ENCODE data around the gene EYS. TPM values are rescaled to one million over a fixed set of nuclear protein-coding genes. Genes with fewer than 3 reads are reported as not detected.

EYS gene
- total RNA-seq, 1 experiment from 2014 or later = not detected

DNA sequence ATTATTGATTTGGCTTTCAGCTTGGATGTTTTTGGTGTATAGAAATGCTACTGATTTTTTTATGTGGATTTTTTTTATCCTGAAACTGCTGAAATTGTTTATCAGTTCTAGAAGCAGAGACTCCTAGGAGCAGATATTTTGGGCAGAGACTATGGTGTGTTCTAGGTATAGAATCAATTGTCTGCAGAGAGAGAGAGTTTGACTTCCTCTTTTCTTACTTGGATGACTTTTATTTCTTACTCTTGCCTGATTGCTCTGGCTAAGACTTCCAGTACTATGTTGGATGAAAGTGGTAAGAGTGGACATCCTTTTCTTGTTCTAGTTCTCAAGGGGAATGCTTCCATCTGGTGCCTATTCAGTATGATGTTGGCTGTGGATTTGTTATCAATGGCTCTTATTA is 1700.8 kb downstream of the EYS start:
- no peak overlapping the region for H3K4ac ChIP-seq (ENCODE audit: low read depth, low read length)
- Mint-ChIP-seq H3K27me3 (ENCODE audit: low read depth) (no peaks in the 10 kb centered on the region), H3K9me3 (peaks cover 3 to 9% of the 10 kb centered on the region in 2 experiments; a peak in 3 of 5 replicates), H3K4me1 (no peaks in the 10 kb centered on the region), H3K36me3 (ENCODE audit: insufficient read depth in 1 of 3, low read depth in 3 of 3) (peaks cover 0 to 8% (median 2%) of the 10 kb centered on the region in 3 experiments; a peak in 3 of 7 replicates), H3K4me3 (no peak overlapping the region), H3K27ac (no peak overlapping the region)
- no peaks in the 10 kb centered on the region for H3K9me3 ChIP-seq (ENCODE audit: control insufficient read depth, low read depth, low read length)
- no peaks in the 10 kb centered on the region for H3K4me1 ChIP-seq (ENCODE audit: insufficient read depth, low read length)
- H3K23ac ChIP-seq (ENCODE audit: insufficient read length, low read depth, low read length) = no peak overlapping the region
- no peak overlapping the region for H2BK5ac ChIP-seq (ENCODE audit: insufficient read length, low read length)
- H2BK20ac ChIP-seq (ENCODE audit: low read depth, low read length, poor library complexity, severe bottlenecking) = no peak overlapping the region
- H2AFZ ChIP-seq (ENCODE audit: low read length) = no peak overlapping the region
- H3K79me1 ChIP-seq (ENCODE audit: insufficient read depth, low read depth, low read length, poor library complexity, severe bottlenecking) = no peaks in the 10 kb centered on the region
- no peaks in the 10 kb centered on the region for H3K23me2 ChIP-seq (ENCODE audit: insufficient read length, low read depth, low read length, poor library complexity, severe bottlenecking)
- no peaks in the 10 kb centered on the region for H3K27me3 ChIP-seq (ENCODE audit: insufficient read depth, low read length)
- H3K56ac ChIP-seq (ENCODE audit: insufficient read length, low read depth, low read length) = no peak overlapping the region
- TF ChIP-seq, protein P1, sequence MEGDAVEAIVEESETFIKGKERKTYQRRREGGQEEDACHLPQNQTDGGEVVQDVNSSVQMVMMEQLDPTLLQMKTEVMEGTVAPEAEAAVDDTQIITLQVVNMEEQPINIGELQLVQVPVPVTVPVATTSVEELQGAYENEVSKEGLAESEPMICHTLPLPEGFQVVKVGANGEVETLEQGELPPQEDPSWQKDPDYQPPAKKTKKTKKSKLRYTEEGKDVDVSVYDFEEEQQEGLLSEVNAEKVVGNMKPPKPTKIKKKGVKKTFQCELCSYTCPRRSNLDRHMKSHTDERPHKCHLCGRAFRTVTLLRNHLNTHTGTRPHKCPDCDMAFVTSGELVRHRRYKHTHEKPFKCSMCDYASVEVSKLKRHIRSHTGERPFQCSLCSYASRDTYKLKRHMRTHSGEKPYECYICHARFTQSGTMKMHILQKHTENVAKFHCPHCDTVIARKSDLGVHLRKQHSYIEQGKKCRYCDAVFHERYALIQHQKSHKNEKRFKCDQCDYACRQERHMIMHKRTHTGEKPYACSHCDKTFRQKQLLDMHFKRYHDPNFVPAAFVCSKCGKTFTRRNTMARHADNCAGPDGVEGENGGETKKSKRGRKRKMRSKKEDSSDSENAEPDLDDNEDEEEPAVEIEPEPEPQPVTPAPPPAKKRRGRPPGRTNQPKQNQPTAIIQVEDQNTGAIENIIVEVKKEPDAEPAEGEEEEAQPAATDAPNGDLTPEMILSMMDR (conservative IDR thresholded peaks at IDR 0.05) = no peak
- no peaks in the 10 kb centered on the region for H4K20me1 ChIP-seq (ENCODE audit: control insufficient read depth, insufficient read depth, insufficient read length)
- H3K27ac ChIP-seq (ENCODE audit: insufficient read length, low read depth, low read length) = no peak overlapping the region
- H3K9ac ChIP-seq (ENCODE audit: extremely low read depth, insufficient read length, low read length) = no peak overlapping the region
- DNase-seq = no peak
- no peak overlapping the region for H4K8ac ChIP-seq (replicated peaks; ENCODE audit: insufficient read length, low read depth, low read length)
- no peak overlapping the region for H3T11ph ChIP-seq (ENCODE audit: low read length)
- no peak overlapping the region for H3K18ac ChIP-seq (ENCODE audit: insufficient read length, low read depth, low read length)
- H3K4me2 ChIP-seq (ENCODE audit: insufficient read depth, insufficient read length, low read length) = no peak overlapping the region
- H4K91ac ChIP-seq (ENCODE audit: insufficient read length, low read depth, low read length) = no peak overlapping the region
- H3K14ac ChIP-seq (ENCODE audit: insufficient read depth, low read length) = no peak overlapping the region
- no peak overlapping the region for H4K5ac ChIP-seq (ENCODE audit: insufficient read length, low read depth, low read length)
- no peak overlapping the region for H2AK5ac ChIP-seq (ENCODE audit: insufficient read length, low read length)
- no peak overlapping the region for H2BK120ac ChIP-seq (ENCODE audit: low read depth, low read length, poor library complexity, severe bottlenecking)
- no peak overlapping the region for H2BK15ac ChIP-seq (ENCODE audit: low read depth, low read length)
- H2BK12ac ChIP-seq (ENCODE audit: insufficient read length, low read depth, low read length) = no peak overlapping the region
- H3K79me2 ChIP-seq (ENCODE audit: insufficient read depth, low read length) = no peaks in the 10 kb centered on the region
